Colon (tissue), 2 donors: ENCODE results near the gene USP43.
"Not testable (repeated sequence)": the region's sequence is repeated elsewhere in the genome, so short reads cannot be mapped to it uniquely, and the experiment has no call there.

ENCODE experiments used
- FAIRE-seq: peaks from 2 replicates; lab custom pipeline; 2012; peaks lifted over from hg19 to GRCh38; lab: Jason Lieb, UNC
- donor health status: control.
- donor health status: control.

USP43 gene

GRCh38 chr17:9658593-9659211, 13.4 kb downstream of the USP43 start:
- FAIRE-seq, result no peak

- no peak for FAIRE-seq
These were observed 15.7 kb downstream of the USP43 start for GRCh38 chr17:9661027-9661426.

- not testable (repeated sequence) for FAIRE-seq
These were observed 18.2 kb downstream of the USP43 start for GRCh38 chr17:9663511-9663910.

GRCh38 chr17:9666461-9667050, 21.2 kb downstream of the USP43 start:
- no peak for FAIRE-seq

GRCh38 chr17:9668517-9668916, 23.2 kb downstream of the USP43 start:
- FAIRE-seq, result no peak

- FAIRE-seq, result no peak
These were observed 24.3 kb downstream of the USP43 start for GRCh38 chr17:9669551-9670008.

- FAIRE-seq, result no peak
These were observed 25.3 kb downstream of the USP43 start for GRCh38 chr17:9670596-9670995.

- no peak for FAIRE-seq
These were observed 26.2 kb downstream of the USP43 start for GRCh38 chr17:9671559-9671958.

- no peak for FAIRE-seq
These were observed 26.9 kb downstream of the USP43 start for GRCh38 chr17:9672266-9672665.

GRCh38 chr17:9672691-9673090, 27.4 kb downstream of the USP43 start:
- FAIRE-seq, result no peak

GRCh38 chr17:9676084-9676483, 30.8 kb downstream of the USP43 start:
- FAIRE-seq, result no peak

GRCh38 chr17:9676820-9677310, 31.5 kb downstream of the USP43 start:
- no peak for FAIRE-seq

GRCh38 chr17:9677411-9677810, 32.1 kb downstream of the USP43 start:
- FAIRE-seq, result no peak

GRCh38 chr17:9677896-9678295, 32.6 kb downstream of the USP43 start:
- FAIRE-seq, result no peak

- FAIRE-seq, result no peak
These were observed 39.8 kb downstream of the USP43 start for GRCh38 chr17:9684955-9685621.

GRCh38 chr17:9693755-9694154, 48.4 kb downstream of the USP43 start:
- FAIRE-seq, result no peak

- FAIRE-seq, result no peak
These were observed 51.1 kb downstream of the USP43 start for GRCh38 chr17:9696279-9697044.

- FAIRE-seq, result no peak
These were observed 54.8 kb downstream of the USP43 start for GRCh38 chr17:9700136-9700535.

GRCh38 chr17:9700754-9701476, 55.6 kb downstream of the USP43 start:
- FAIRE-seq, result no peak

- no peak for FAIRE-seq
These were observed 57.2 kb downstream of the USP43 start for GRCh38 chr17:9702482-9702881.

GRCh38 chr17:9702914-9703780, 57.8 kb downstream of the USP43 start:
- FAIRE-seq, result no peak
